HG02885 (cell line): ENCODE measurements around the gene CYB5A.

Experiments
- ATAC-seq: cut with Tn5 transposase; IDR thresholded peaks from one replicate; pipeline ENCODE4 v1.9.1; 2021; ENCODE audit warnings: mild to moderate bottlenecking; ENCODE audit not compliant: unreplicated experiment, poor library complexity

Gene CYB5A

GRCh38 chr18:74251297-74252038 is 40.3 kb downstream of the CYB5A start:
- no peak for ATAC-seq

DNA sequence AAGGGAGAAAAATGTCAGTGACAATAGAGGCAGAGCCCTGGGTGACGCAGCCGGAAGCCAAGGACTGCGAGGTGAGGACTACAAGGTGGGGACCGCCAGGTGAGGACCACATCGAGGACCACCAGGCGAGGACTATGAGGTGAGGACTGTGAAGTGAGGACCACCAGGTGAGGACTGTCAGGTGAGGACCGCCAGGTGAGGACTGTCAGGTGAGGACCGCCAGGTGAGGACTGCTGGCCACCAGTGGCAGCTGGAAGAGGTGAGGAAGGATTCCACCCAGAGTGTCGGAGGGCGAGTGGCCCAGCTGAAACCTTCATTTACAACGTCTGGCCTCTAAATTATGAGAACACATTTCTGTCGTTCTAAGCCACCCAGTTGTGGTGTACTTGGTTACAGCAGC is 41.6 kb downstream of the CYB5A start:
- no peak for ATAC-seq

GRCh38 chr18:74249181-74249968 is 42.4 kb downstream of the CYB5A start:
- ATAC-seq, result no peak

GRCh38 chr18:74248595-74248994 is 43.2 kb downstream of the CYB5A start:
- ATAC-seq, result peak; percentile 95

- peak; percentile 59 for ATAC-seq
Observed at GRCh38 chr18:74248189-74248588, 43.6 kb downstream of the CYB5A start.

GRCh38 chr18:74244554-74244953 is 47.2 kb downstream of the CYB5A start:
- no peak for ATAC-seq

DNA sequence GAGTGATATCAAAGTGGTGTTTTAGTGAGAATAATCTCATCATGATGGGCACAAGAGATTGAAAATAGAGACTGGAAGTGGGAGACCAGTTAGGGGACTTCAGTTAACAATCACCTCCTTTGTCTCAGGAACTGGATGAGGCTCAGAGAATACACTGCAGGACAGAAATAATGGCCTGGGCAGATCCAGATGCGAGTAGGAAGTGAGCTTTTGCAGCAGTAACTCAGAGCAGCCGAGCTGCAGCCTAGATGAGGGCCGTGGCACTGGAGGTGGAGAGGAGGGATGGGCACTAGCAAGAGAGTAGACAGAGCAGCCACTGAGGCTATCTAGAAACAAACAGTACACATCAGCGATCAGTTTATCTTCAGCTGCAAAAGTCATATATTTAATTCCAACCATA is 48.6 kb downstream of the CYB5A start:
- no peak for ATAC-seq

GRCh38 chr18:74242438-74243096 is 49.2 kb downstream of the CYB5A start:
- ATAC-seq, result no peak

DNA sequence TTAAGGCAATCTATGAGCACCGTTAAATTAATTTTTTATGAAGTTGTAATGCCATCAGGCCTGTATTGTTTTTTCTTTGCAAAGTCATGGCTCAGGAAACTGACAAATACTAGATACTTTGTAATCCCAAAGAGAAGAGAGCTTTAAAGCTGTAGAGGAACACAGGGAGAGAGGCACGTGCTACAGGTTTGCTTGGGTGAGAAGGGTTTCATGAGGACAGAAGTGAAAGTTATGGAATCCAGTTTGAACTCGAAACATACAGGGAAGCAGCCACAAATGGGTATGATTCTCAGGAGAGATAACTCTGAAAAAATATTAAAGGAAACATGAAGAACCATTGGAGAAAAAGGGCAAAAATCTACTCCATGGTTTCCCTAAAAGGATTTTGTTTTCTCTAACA is 49.8 kb downstream of the CYB5A start:
- no peak for ATAC-seq

DNA sequence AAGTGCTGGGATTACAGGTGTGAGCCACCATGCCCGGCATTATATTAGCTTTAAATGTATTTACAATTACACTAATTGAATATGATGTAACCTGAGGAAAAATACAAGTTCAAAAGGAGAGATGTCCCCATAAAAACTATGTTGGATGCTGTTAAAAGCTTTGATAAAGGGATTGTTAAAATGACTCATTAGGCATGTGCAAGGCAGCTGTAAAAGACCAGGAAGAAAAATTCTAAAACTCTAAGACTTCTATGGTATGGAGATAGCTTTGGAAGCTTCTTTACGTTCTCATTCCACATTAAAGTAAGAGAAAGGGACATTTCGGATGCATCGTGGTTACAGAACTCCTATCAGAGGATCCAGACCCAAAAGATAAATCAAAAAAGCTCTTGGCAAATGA is 50.3 kb downstream of the CYB5A start:
- ATAC-seq, result no peak

- ATAC-seq, result no peak
Observed at GRCh38 chr18:74239567-74239966, 52.2 kb downstream of the CYB5A start.

- no peak for ATAC-seq
Observed at GRCh38 chr18:74234326-74235171, 57.2 kb downstream of the CYB5A start.

DNA sequence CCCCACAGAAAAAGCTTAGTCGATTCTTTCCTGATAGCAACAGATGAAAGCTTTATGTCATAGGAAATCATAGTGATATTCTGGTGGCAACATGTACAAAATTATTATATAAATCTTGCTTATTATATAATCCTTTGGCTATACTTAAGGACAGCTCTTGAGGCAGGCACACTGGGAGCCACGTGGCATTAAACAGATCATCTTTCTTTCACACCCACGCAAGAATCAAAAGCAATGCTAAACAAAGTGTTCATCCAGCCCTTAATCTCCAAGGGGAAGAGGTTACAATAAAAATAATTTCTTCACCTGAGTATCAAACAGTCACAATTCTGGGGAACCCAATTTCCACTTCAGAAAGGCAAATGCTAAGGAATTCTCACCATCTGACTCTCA is 57.8 kb downstream of the CYB5A start:
- ATAC-seq, result no peak

GRCh38 chr18:74230922-74231714 is 60.6 kb downstream of the CYB5A start:
- ATAC-seq, result no peak

GRCh38 chr18:74229891-74230290 is 61.9 kb downstream of the CYB5A start:
- no peak for ATAC-seq

DNA sequence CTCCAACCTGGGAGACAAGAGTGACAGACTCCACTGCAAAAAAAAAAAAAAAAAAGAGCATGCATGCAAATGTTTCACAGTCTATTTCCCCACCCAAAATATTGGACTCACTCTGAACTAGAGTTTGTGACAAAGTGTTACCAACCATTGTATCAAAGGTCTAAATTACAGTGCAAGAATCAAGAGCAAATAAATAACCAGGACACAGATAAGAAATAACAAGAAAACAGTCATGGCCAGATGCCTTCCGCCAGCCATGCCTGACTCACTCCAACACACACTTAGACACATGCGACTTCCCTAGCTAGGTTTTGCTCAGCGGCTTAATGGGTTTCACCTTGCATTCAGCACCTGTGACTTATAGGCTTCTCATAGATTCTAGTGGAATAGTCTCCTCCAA is 62.8 kb downstream of the CYB5A start:
- ATAC-seq, result no peak

DNA sequence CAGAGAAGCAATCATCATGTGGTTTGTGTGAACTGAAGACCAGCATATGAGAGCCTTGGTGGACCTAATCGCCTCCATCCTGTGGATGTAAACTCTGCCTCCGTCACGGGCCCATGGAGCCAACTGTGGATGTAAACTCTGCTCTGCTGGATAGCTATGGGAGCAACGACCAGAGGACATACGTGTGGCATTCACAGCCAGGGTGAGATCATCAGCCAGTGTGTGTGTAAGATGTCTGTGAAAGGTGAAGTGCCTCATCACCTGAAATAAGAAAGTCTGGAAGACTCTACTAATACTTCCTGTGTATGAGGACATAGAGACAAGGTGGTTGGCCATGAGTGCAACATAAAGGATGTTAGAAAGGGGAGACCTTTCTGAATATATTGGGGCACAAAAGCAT is 63.5 kb downstream of the CYB5A start:
- ATAC-seq, result no peak

GRCh38 chr18:74226666-74227065 is 65.1 kb downstream of the CYB5A start:
- ATAC-seq, result no peak

- ATAC-seq, result no peak
Observed at GRCh38 chr18:74226156-74226555, 65.6 kb downstream of the CYB5A start.
